GM12865 (cell line): ENCODE results near the gene RAB38.
A peak's percentile ranks its signal among the peaks of the same experiment; 100 is the strongest.

ENCODE experiments used
- DNase-seq: peaks from one replicate; pipeline ENCODE4 v3.0.0; 2010; ENCODE audit warnings: low read depth
- H3K4me3 ChIP-seq: 2 replicates; pipeline ENCODE4 v1.5.1; 2011; ENCODE audit warnings: mild to moderate bottlenecking, low read depth, low read length, control low read depth
- TF ChIP-seq, protein P1 (sequence below): IDR thresholded peaks from 2 replicates; pipeline ENCODE4 v1.5.1; 2011; ENCODE audit warnings: low read length, control low read depth, low read depth, inconsistent platforms; ENCODE audit not compliant: insufficient read depth; ENCODE audit errors: missing control alignments

Gene RAB38

DNA sequence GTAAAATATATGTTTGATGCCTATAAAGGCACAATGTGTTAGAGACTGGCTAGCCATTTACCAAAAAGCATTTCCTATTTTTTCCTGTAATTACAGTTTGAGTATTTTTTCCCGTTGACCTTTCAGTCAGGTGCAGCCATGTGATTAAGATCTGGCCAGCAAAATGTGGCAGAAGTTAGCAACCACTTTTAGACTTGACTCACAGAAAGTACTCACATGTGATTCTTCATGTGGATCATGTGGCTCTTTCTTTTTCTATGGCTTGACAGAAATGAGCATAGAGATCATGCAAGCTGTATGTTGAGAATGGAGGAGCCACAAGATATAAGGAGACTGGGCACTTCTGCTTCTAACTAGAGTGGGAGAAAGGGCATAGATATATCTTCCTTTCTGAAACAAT is 27.3 kb upstream of the RAB38 start:
- DNase-seq, result no peak
- H3K4me3 ChIP-seq, result no peak overlapping the region
- TF ChIP-seq, protein P1, sequence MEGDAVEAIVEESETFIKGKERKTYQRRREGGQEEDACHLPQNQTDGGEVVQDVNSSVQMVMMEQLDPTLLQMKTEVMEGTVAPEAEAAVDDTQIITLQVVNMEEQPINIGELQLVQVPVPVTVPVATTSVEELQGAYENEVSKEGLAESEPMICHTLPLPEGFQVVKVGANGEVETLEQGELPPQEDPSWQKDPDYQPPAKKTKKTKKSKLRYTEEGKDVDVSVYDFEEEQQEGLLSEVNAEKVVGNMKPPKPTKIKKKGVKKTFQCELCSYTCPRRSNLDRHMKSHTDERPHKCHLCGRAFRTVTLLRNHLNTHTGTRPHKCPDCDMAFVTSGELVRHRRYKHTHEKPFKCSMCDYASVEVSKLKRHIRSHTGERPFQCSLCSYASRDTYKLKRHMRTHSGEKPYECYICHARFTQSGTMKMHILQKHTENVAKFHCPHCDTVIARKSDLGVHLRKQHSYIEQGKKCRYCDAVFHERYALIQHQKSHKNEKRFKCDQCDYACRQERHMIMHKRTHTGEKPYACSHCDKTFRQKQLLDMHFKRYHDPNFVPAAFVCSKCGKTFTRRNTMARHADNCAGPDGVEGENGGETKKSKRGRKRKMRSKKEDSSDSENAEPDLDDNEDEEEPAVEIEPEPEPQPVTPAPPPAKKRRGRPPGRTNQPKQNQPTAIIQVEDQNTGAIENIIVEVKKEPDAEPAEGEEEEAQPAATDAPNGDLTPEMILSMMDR, result no peak

DNA sequence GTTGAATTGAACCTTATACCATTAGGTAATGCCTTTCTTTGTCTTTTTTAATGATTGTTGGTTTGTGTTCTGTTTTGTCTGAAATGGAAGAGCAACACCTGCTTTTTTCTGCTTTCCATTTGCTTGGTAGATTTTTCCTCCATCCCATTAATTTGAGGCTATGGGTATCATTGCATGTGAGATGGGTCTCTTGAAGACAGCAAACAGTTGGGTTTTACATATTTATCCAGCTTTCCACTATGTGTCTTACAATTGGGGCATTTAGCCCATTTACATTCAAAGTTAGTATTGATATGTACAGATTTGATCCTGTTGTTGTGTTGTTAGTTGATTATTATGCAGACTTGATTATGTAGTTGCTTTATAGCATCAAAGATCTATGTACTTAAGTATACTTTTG is 21.1 kb upstream of the RAB38 start:
- no peak for DNase-seq
- TF ChIP-seq, protein P1, result no peak
- H3K4me3 ChIP-seq, result no peak overlapping the region

DNA sequence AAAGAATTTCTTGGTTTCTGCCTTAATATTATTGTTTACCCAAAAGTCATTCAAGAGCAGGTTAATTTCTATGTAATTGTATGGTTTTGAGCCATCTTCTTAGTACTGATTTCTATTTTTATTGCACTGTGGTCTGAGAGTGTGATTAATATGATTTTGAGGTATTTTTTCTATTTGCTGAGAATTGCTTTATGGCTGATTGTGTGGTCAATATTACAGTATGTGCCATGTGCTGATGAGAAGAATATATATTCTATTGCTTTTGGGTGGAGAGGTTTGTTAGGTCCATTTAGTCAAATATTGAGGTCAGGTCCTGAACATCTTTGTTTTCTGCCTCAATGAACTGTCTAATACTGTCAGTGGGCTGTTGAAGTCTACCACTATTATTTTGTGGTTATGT is 20.7 kb upstream of the RAB38 start:
- TF ChIP-seq, protein P1, result no peak
- no peak for DNase-seq
- no peak overlapping the region for H3K4me3 ChIP-seq

DNA sequence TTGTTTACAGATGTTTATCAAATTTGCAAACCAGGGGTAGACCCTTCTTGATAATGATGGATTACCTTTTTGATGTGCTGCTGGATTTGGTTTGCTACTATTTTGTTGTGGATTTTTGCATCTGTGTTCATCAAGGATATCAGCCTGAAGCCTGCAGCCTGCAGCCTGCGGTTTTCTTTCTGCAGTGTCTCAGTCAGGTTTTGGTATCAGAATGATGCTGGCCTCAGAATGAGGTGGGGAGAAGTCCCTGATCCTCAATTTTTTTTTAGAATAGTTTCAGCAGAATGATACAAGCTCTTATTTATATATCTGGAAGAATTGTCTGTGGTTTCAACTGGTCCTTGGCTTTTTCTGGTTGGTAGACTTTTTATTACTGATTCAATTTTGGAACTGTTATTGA is 19.7 kb upstream of the RAB38 start:
- peak; percentile 73 for DNase-seq
- H3K4me3 ChIP-seq, result no peak overlapping the region
- TF ChIP-seq, protein P1, result no peak

DNA sequence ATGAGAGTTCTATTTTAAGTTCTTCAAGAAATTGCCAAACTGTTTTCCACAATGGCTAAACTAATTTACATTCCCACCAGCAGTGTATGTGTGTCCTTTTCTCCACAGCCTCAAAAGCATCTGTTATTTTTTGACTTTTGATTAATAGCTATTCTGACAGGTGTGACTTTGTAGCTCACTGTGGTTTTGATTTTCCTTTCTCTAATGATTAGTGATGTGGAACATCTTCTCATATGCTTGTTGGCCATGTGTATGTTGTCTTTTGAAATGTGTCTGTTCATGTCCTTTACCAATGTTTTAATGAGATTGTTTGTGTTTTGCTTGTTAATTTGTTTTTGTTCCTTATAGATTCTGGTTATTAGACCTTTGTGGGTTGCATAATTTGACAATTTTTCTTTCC is 18.0 kb upstream of the RAB38 start:
- TF ChIP-seq, protein P1, result no peak
- DNase-seq, result peak; percentile 27
- no peak overlapping the region for H3K4me3 ChIP-seq

DNA sequence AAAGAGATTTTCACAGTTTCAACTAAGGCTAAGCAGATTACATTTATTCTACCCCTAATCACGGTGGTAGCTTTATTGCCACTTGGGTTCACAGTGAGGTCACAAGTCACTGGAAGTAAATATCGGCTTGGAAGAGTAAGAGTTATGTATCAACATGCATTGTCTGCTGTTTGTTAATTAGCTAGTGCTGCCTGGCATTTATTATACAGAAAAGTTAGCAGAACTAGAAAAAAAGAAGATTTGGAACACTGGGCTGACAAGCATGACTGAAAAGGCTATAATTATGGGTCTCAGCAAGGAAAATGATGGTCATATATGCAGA is 13.7 kb upstream of the RAB38 start:
- H3K4me3 ChIP-seq, result no peak overlapping the region
- TF ChIP-seq, protein P1, result no peak
- no peak for DNase-seq

DNA sequence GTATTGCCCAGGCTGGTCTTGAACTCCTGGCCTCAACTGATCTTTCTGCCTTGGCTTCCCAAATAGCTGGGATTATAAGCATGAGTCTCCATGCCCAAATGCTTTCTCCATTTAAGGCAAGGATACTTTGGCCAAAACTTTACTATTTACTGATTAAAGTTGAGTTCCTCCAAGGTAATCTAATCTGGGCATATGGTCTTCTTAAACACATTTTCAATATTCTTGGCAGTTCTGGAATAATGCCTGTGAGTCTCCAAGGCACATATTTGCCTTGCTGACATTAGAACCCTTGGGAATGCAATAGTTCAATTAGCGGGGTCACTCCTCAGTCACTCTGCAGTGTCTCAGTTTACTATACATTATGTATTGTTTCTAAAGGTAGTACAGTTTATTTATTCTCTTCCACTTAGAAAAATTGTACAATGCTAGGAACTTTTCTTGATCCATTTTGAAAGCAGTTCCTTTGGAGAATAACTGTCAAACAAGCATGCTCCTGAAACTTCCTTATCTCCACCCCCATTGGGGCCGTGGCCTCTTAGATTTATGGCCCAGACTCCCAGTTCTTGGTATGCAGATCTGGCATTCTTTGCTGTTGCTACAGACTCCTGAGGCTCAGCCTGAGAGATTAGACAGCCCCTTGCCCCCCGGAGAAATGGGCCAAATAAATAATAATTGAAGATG is 13.1 kb upstream of the RAB38 start:
- DNase-seq, result no peak
- no peak overlapping the region for H3K4me3 ChIP-seq
- TF ChIP-seq, protein P1, result no peak
